ENCODE data around the gene UHRF1.
A peak's percentile ranks its signal among the peaks of the same experiment; 100 is the strongest.

UHRF1 gene

DNA sequence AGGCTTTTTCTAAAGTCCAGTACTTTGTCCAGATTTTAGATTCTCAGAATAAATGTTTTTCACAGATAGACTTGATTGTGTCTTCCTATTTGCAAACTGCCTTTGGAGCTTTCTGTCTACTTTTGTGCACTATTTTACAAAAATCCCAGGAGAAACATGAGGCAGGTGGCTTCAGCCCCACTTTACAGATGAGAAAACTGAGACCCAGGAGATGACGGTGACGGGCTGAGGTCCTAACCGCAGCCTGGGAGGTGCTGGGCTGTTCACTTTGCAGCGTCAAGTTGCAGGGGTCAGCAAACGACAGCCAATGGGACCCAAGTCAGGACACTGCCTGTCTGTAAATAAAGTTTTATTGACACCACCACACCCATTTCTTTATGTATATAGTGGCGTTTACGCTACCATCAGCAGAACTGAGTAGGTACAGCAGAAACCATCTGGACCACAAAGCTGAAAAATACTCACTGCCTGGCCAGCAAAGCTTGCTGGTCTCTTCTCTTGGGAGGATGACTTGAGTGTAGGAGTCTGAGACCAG is 52.9 kb downstream of the UHRF1 start:
- TF ChIP-seq, protein P1, sequence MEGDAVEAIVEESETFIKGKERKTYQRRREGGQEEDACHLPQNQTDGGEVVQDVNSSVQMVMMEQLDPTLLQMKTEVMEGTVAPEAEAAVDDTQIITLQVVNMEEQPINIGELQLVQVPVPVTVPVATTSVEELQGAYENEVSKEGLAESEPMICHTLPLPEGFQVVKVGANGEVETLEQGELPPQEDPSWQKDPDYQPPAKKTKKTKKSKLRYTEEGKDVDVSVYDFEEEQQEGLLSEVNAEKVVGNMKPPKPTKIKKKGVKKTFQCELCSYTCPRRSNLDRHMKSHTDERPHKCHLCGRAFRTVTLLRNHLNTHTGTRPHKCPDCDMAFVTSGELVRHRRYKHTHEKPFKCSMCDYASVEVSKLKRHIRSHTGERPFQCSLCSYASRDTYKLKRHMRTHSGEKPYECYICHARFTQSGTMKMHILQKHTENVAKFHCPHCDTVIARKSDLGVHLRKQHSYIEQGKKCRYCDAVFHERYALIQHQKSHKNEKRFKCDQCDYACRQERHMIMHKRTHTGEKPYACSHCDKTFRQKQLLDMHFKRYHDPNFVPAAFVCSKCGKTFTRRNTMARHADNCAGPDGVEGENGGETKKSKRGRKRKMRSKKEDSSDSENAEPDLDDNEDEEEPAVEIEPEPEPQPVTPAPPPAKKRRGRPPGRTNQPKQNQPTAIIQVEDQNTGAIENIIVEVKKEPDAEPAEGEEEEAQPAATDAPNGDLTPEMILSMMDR (IDR thresholded peaks at IDR 0.05; ENCODE audit: control insufficient read depth, extremely low read depth, insufficient read depth), result no peak
- H3K4me3 ChIP-seq (ENCODE audit: low read depth, low read length), result no peak overlapping the region
- DNase-seq (ENCODE audit: low read depth), result no peak

DNA sequence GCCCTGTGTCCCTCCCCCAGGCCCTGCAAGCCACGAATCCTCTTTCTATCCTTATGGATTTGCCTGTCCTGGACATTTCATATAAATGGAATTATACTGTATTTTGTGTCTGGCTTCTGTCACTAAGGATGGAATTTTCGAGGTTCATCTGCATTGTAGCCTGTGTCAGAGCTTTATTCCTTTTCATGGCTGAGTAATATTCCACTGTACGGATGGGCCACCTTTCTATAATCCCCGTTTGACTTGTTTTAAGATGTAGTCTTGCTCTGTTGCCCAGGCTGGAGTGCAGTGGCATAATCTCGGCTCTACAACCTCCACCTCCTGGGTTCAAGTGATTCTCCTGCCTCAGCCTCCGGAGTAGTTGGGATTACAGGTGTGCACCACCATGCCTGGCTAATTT is 55.8 kb downstream of the UHRF1 start:
- TF ChIP-seq, protein P1 (IDR thresholded peaks at IDR 0.05; ENCODE audit: control insufficient read depth, extremely low read depth, insufficient read depth), result no peak
- H3K4me3 ChIP-seq (ENCODE audit: low read depth, low read length), result no peak overlapping the region
- DNase-seq (ENCODE audit: low read depth), result no peak

DNA sequence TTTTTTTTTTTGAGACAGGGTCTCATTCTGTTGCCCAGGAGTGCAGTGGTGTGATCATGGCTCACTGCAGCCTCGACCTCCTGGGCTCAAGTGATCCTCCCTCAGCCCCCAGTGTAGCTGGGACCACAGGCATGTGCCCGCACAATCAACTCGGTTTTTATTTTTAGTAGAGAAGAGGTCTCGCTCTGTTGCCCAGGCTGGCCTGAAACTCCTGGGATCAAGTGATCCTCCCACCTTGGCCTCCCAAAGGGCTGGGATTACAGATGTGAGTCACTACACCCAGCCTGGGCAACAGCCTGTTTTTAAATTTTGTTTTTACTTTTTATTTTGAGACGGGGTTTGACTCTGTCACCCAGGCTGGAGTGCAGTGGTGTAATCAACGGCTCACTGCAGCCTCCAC is 57.3 kb downstream of the UHRF1 start:
- no peak overlapping the region for H3K4me3 ChIP-seq (ENCODE audit: low read depth, low read length)
- TF ChIP-seq, protein P1 (IDR thresholded peaks at IDR 0.05; ENCODE audit: control insufficient read depth, extremely low read depth, insufficient read depth), result no peak
- no peak for DNase-seq (ENCODE audit: low read depth)

DNA sequence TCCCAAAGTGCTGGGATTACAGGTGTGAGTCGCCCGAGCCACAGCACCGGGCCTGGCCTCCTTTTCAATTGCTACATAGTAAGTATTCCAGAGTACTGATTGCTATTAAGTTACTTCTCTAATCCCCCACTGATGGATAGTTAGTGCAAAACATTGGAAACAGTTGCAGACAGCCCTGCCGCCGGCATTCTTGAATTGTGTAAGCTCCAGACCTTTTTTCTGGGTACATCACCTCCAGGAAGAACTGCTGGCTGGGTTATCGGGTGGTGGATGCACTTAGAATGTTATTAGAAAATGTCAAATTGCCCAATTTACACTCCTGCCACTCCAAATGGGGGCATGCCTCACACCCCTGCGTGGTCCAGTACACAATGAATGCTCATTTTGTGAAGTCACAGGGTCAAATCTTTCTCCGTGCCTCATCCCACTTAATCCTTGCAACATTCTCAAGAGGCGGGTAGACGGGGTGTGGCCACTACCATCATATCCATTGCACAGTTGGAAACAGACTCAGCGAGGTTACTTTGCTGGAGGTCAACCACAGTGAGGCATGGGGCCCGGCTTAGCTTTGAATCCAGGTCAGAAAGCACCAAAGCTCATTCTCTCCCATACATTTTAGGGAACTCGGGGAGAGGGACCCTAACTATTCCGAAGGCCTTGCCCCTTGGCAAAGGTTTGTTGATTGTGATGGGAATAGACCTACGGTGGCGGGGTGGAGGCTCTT is 58.6 kb downstream of the UHRF1 start:
- DNase-seq (ENCODE audit: low read depth), result no peak
- TF ChIP-seq, protein P1 (IDR thresholded peaks at IDR 0.05; ENCODE audit: control insufficient read depth, extremely low read depth, insufficient read depth), result no peak
- peak overlapping the region; percentile 54 for H3K4me3 ChIP-seq (ENCODE audit: low read depth, low read length)

DNA sequence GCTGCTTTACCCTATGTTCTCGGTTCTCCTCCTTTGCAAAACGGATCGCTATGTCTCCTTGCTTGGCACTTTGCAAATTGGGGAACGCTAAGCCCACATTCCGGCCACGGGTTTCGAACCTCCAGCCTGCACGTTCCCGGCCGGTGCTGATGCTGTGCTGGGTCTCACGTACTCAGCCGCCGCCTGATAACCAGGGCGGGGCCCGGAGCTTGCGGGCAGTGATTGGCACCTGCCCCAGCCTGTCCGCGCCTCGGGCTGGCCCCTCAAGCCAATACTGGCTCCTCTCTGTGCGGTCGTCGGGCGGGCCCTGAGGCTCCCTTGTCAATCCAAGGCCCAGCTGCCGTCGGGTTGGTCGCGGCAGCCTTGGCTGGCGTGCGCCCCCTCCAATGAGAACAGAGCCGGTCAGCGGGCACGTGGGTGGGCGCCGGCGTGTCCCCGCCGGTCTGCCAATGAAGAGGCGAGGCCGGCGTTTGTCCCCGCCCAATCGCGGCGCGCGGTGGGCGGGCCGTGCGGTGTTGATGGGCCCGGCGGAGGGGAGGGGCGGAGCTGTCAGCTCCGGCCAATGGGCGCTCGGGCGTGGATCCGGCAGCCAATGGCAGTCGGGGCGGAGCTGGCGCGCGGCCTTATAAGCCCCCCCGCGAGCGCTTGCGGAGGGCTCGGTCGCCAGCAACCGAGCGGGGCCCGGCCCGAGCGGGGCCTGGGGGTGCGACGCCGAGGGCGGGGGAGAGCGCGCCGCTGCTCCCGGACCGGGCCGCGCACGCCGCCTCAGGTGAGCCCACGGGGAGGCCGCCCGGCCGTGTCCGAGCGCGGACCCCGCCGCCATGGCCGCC is 59.4 kb downstream of the UHRF1 start, which contains the start of gene KDM4B:
TSS of gene KDM4B (plus strand) at position 652 of the 830 bp plus-strand sequence. CDS start 63,778 bp downstream, outside the sequence.
- TF ChIP-seq, protein P1 (IDR thresholded peaks at IDR 0.05; ENCODE audit: control insufficient read depth, extremely low read depth, insufficient read depth), result no peak
- H3K4me3 ChIP-seq (ENCODE audit: low read depth, low read length), result peak within 1 kb of the TSS; percentile 77
- DNase-seq (ENCODE audit: low read depth), result peak; percentile 98

DNA sequence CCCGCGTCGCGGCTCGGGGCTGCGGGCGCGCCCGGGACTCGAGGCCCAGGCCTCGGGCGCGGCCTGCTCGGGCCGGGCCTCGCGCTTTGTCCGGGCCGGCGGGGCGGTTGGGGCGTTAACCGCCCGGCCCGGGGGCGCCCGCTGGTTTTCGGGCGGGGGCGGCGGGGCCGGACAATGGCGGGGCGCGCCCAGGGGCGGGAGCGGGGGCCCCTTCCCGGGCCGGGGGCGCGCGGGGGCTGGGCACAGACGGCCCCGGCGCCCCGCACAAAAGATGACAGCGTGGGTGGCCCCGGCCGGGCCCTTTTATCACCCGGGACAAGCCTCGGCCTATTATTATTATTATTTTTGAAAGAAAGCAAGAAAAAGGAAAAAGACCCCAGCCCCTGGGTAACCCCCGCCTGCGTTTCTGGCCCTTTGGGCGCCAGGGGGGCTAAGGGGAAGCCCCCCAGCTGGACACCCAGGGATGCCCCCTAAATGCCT is 60.0 kb downstream of the UHRF1 start:
- no peak for DNase-seq (ENCODE audit: low read depth)
- H3K4me3 ChIP-seq (ENCODE audit: low read depth, low read length), result peak overlapping the region; percentile 77
- TF ChIP-seq, protein P1 (IDR thresholded peaks at IDR 0.05; ENCODE audit: control insufficient read depth, extremely low read depth, insufficient read depth), result no peak

All from LNCaP clone FGC (cell line).